Femur (tissue), 1 donor: ENCODE data around the gene SSPN.

Source experiments
- DNase-seq: peaks from one replicate; pipeline ENCODE4 v3.0.0-alpha.2; 2017

The SSPN gene

DNA sequence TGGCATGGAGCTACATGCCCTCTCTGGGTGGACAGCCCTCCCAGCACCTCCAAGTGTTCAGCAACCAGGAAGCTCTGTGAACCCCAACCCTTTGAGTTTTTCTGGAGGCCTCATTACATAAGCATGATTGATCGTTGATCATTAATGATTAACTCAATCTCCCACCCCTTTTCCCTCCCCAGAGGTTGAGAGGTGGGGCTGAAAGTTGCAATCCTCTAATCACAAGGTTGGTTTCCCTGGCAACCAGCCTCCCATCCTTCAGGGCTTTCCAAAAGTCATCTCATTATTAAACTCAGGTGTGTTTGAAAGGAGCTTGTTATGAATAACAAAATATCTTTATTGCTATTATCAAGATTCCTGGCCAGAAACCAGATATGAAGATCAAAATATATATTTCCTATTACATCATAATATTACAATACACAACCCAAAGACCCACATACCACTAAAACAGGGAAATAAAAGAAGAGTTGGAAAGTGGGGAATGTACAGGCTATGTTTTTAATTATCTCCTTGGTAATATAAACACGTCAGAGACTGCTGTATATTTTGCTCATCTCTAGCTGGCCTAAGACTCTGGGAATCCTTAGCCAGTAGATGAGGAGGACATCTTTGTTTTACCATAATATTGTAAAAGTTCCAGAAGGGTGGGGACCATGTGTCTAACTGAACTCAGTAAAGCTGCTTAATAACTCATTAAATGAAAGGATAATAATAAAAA lies 73.6 kb downstream of the SSPN start:
- no peak for DNase-seq

DNA sequence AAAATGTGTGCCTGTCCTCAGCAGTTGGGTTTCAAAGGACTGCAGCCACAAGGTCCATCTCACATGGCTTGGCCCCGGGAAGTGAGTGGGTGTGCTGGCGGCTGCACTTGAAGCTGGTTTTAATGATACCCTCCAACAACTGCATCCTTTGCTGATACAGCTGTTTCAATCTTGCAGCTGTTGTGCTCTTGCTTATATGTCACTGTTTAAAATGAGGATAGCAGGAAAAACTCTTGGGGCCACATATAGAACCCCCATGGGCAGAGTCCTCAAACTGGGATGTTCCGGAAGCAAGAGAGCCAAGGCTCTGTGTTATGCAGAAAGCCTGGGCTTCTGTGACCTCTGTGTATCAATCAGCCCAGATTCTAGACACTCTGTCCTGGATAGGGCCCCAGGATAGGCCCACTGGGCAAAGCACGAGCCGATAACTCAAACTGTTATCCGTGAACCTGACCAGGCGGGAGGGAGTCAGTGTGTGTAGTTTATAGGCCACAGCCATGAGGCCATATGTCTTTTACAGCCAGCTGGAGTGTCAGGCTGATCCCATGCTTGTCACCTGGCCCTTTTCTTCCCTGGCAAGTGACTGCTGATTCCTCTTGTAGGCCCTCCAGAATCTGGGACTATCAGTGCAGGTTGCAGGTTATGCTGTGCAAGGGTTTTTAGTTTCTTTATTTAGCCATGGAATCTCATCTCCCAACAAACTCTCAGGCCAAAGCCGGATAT lies 74.3 kb downstream of the SSPN start:
- DNase-seq = no peak

DNA sequence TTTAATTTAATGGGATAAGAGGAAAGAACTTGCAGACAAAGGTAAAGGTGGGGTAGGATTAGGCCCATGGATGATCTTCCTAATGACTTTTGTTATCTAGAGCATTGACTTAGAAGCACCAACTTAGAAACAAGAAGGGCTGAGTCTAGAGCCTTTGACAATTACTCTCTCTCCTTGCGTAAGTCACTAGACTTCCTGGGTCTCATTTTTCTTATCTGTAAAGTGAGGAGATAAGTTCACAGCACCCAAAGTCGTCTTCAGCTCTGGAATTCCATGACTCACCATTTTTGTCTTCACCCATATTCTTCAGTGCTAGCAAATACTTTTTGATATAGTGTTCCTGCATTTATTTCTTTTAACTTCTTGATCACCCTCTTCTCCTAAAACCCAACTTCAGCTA lies 75.7 kb downstream of the SSPN start:
- no peak for DNase-seq

DNA sequence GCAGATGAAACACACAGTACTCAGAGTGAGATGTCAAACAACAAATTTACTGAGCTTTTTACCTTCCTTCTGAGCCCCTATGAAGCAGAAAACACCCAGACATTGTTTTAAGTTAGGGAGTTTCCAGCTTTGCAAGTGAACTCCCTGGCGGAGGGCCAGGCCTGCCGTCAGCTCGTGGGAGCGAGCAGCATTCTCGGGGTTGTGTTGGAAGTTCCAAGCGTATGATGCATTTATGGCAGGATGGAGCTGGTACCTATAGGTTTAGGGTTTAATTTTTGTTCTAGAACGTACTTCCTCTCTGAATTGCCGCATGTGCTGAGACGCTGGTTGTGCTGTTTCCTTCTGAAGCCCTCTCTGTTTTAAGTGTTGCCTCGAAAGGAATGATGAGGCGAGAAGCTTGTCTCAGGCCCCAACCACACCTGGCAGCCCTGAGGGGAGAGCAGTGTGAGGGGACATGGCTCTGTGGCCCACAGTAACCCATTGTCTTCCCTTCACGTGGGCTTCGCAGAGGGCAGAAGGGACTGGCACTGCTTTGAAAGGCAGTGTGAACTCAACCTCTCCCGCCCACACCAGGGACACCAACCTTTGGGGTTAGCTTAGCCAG lies 76.6 kb downstream of the SSPN start:
- peak; percentile 88 for DNase-seq

DNA sequence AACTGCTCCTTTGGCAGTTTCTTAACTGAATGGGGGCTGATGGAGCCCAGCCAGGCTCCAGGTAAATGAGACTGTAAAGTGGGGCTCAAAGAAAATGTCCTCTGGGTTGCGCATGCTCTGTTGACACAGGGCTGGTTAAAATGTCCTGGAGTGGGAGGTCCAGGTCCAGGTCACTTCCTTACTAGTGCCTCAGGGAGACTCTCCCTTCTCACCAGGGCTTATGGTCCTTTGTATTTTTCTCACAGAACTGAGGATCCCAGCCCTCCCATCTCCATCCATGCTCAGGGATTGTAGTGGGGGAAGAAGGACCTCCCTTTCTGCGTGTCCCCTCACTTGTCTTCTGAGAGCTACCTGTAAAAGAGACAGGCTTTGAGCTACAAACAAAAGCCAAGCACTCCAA lies 77.5 kb downstream of the SSPN start:
- DNase-seq = no peak

DNA sequence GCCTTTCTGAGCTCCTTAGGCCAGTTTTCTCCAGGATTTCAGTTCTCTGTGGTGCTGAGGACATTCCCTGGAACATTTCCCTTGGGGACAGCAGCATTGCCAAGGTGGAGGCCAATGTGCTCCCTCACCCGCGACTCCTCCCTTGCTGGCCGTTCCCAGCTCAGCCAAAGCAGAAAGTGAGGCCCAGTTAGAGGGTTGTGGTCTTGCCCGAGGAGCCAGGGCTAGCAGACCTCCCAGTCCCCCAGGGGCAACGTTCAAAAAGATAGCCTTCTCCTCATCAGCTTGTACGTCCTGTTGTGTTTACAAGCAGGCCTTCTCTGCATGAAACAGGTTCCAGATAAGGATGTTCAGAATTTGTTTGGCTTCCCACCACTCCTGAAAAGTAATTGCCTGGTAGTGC lies 78.4 kb downstream of the SSPN start:
- DNase-seq = no peak

DNA sequence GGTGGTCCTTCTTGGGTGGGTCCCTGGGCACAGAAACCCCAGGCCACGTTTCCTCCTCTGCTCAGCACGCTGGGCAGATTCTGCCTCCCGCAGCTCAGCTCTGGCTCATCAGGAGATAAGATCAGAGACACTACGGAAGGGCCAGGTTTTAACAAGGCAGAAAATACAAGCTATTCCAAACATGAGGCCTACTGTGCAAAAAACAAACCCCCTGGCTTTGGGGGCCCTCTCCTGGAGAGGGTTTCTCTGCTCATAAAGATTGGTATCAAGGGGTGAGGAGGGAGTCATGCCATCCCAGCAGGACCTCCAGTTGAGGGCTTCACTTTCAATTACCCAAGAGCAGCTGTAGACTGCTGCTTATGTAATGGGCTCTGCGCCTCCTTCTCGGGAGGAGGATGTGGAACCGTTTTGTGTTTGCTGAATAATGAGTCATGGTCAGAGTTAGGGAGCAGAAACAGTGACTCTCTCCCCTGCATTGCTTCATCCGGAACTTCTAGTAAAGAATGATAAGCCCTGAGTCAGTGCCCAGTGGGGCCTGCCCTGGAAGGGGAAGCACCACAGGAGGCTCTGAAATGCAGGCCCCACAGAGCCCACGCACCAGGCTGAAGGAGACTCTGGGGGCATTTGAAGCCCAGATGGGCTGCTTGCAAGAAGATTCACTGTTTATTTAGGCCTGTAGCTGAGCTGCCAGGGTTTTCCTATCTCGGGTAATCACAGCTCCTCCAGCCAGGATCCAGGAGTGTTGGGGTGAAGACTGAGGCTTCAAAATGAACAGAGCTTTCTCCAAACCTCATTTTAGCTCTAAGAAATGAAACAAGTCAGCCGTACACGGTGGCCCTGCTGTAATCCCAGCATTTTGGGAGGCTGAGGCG lies 79.3 kb downstream of the SSPN start:
- DNase-seq = peak; percentile 73

DNA sequence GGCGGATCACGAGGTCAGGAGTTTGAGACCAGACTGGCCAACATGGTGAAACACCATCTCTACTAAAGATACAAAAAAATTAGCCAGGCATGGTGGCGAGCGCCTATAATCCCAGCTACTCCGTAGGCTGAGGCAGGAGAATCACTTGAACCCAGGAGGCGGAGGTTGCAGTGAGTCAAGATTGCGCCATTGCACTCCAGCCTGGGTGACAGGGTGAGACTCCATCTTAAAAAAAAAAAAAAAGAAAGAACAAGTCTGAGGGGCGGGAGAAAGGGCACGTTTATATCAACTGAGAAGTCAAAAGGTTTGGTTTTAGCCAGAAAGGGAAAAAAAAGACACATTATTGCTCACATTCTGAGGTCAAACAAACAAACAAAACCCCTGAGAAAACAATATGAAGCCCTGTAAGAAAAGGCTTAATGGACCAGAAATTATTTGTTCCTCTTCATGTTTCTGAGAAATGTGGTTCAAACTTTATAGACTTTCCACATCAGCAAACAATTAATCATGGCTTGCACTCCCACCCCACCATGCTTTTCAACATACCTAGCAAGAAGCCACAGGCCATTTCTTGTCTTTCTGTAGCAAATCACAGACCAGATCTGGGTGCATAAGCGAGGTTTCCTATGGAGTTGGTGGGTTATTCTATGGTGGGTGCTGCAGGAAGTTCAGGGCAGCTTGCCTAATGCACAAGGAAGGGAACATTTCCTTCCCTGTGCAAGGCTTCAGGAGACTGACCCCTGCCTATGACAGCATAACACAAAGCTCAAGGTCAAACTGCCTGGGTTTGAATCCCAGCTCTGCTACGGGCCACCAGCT lies 80.1 kb downstream of the SSPN start:
- DNase-seq = no peak

DNA sequence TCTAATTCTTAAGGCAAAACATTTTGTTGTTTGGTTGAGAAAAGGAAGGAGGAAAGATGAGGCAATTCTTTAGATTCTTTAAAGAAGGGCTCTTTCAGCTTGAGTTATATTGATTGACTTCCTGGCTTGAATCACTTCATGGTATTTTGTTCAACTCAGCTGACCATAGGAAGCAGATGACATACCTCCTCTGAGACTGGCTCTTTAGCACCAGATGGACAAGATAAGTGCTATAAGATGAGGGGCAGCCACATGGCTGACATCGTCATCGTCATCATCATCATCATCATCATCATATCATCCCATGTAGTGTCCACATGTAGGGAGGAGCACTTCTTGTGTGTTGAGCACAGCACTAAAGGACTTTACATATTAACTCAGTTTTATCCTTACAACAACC lies 81.3 kb downstream of the SSPN start:
- DNase-seq = no peak

DNA sequence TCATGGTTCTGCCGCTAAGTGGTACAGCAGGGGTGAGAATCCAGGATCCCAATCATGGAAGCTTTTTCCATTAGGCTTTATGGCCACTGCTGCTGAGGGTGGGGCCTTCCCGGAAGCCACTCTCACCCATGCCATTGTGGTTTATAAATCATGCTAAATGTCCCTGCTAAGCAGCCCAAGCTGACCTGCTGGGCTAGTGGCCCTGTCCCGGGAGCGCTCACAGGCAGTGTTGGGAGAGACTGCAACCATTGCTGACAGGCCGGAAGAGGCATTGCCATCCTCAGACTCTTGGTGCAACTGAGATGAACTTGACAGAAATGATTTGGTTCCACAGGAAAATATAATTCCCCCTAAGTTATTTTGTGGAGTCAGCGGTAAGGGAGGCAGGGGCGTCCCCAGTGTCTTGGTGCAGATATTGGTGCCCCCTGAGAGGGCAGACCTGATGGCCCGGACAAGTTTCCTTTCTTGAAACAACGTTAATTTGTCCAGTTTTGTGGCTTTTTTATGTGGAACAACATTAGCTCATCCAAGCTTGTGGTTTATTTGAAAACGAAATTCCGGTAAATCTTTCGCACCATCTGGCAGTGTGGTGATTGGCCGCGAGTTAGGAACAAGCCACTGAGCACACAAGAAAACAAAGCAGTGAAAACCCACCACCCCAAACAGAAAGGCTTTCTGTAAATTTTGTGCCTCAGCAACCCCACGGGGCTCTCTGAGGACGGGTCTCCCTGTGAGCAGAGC lies 82.3 kb downstream of the SSPN start:
- DNase-seq = no peak

DNA sequence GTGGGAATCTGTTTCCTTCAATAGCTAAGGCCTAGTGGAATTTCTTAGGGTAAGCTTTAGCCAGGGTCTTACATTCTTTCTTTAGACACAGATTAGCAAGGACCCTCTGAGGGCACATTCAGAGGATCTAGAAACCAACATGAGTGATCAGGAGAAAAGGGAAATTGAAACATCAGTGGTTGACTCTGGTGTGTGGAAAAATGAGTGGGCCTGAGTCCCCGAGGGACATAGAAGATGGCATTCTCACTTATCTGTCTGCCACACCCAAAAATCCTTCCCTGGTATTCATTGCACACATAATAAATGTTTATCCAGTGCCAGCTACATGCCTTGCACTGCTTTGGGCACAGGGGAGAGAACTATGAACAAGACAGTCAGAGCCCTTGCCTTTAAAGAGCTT lies 82.9 kb downstream of the SSPN start:
- DNase-seq = no peak

DNA sequence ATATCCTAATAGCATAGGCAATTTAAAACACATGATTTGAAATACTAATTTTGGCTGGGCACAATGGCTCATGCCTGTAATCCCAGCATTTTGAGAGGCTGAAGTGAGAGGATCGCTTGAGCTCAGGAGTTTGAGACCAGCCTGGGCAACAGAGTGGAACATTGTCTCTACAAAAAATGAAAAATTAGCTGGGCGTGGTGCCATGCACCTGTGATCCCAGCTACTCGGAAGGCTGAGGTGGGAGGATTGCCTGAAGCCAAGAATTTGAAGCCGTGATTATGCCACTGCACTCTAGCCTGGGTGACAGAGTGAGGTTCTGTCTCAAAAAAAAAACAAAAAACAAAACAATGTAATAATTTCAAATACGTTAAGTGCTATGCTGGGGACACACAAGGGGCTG lies 83.3 kb downstream of the SSPN start:
- DNase-seq = no peak

DNA sequence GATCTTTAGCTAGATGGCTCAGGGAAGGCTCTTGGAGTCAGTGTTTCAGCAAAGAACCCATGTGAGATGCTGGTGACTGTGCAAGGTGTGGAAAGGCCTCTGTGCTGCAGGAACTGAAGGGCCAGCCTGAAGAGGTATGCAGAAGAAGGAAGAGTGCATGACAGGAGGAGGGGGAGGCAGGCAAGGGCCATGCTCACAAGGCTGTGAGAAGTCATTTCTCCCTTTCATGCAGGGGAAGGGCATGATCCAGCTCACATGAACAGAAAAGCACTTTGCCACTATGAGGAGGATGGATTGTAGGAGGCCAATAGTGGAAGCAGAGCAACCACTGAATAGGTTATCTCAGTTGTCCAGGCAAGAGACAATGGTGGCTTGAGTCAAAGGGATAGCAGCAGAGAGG lies 83.7 kb downstream of the SSPN start:
- no peak for DNase-seq

DNA sequence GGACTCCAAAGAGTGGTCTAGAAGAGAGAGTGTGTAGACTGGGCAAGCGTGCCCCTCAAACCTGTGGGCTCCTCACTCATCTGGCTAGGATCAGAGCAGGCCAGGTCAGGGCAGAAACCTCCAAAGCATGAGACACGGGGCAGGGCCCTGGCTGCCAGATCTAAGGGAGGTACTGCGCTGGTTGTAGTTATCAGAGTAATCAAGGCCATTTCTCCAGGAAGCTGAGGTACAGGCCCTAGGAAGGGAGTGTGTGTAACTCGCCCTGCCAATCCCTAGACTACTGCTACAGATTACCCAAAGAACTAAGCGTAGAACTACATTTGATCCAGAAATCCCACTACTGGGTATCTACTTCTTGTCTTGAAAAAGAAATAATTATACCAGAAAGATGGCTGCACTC lies 84.5 kb downstream of the SSPN start:
- DNase-seq = no peak

DNA sequence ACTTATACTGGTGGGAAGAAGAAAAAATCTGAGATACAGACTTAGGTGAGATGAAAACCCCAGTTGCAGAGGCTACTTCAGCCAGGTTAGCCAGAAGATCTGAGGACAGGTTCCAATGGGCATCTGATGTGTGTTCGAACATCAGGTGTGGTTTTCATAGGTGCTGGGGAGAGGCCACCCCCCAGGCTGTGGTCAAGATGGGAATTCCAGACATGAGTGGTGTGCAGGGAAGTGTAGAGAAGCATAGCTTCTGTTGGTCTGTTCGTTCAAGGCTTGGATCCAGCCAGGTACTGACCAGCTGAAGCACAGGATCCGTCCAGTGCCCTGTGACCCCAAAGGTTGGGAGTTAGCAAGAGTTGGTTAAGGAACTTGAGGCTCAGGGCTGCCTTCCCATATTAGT lies 85.5 kb downstream of the SSPN start:
- DNase-seq = no peak

DNA sequence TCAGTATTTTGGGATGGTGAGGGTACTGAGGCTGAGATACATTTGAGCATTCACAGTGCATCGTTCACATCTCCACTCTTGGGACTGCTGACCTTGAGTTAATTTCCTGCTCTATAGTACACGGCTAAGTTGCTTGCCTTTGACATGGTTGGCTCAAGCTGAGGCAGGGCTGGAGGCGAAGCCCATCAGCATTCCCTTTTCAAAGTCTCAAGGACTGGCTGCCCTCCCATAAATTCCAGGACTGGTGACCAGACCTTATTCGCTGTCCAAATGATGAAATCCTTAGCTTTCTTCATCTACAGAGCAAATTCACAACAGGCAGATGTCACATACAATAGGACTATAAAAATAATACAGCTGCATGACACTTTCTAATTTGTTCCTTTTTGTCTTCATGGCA lies 85.9 kb downstream of the SSPN start:
- no peak for DNase-seq

DNA sequence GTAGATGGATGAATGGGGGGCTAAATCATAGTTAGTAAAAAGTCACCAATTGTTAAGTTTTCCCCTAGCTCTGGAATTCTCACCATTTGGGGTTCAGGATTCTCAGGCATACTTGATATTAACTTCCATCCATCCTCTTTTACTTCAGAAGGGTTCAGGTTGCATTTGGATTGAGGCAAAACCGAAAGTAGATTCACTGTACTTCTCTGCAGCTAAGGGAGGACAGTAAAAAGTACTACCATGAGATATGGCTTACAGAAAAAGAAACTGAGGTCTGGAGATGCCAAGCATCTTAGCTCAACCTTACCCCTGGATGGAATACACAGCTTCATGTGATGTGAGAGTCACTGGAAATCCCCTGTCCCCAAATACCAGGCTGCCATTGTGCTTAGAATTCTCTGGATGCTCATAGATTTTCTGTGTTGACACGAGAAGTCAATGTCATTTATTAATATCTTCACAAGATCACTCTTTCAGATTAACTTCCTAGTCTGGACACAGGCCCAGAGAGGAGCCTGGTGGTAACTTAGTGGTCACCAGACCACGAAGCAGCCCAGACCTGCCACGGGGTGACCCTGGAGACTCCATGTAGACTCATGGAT lies 87.1 kb downstream of the SSPN start:
- DNase-seq = no peak

DNA sequence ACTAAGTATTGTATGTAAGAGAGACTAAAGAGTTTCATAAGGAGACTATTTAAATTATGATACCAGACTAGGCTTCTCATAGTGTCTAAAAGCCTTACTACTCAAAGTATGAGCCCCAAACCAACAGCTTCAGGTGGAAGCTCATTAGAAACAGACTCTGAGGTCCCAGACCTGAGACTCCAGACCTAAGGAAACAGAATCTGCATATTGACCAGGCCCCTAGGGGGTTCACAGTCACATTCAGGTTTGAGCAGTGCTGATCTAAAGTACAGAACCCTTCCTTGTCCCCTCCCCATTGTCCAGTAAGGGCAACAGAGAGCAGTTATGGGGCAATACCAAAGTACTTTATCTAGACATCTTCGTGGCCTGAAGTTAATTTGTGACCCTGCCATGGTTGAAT lies 87.7 kb downstream of the SSPN start:
- DNase-seq = no peak

DNA sequence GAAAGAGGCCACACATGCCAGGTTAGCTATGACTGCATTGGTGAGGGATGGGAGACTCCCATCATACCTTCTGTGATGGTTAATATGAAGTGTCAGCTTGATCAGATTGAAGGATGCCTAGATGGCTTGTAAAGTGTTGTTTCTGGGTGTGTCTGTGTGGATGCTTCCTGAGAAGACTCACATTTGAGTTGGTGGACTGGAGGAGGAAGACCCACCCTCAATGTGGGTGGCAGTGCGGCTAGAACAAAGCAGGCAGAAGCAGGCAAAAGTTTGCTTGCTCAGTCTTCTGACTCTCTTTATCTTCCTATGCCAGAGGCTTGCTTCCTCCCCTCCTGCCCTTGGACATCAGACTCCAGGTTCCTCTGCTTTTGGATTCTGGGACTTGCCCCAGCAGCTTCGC lies 88.2 kb downstream of the SSPN start:
- DNase-seq = no peak

DNA sequence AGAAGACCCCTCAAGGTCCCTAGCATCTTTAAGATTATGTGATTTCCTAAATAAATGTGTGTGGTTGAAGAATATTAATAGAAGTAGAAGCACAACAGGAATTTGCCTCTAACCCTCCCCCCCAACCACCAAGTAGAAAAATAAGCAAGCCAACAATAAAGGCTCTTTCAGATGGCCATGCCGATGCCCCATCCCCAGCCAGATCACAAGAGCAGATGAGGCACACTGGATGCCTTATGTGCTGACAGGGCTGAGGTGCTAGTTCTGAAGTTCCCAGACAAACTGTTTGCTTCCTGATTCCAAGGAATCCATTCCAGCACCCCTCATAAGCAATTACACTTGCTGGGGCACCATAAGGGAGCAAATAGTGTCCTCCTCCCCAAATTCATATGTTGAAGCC lies 90.0 kb downstream of the SSPN start:
- DNase-seq = no peak

DNA sequence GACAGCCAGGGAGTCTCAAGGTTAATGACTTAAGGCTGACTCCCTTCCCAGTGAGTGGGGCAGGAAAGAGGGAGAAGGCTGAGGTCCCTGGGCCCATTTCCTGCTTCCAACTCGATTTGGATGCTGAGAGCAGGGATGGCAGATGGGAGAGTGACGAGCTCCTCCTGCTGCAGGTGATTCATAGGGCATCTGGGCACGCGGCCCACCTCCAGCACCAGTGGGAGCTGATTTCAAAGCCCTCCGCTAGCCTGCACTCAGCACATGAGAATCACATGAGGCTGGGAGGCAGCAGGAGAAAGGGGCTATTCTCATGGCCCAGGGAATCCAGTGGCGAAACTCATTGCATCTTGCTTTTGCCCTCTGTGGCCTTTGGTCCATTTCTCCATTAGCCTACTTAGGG lies 90.8 kb downstream of the SSPN start:
- no peak for DNase-seq
